ENCODE data around the gene DMAC2L. TPM values are rescaled to one million over a fixed set of nuclear protein-coding genes. Genes with fewer than 3 reads are reported as not detected.

The DMAC2L gene
- total RNA-seq, 1 donor from 2014 or later = 19.5 TPM

Small RNAs within 50 kb of the gene (microRNA-seq; reads per million reads assigned to microRNA genes)
- gene MIR4504 (ENCODE audit: borderline number of aligned reads) = not detected

Other genes starting within 250 kb of the DMAC2L start
- gene VCPKMT, start 195.8 kb upstream of the DMAC2L start, total RNA-seq = 5.8 TPM
- gene SOS2, start 80.7 kb upstream of the DMAC2L start, total RNA-seq = 33.0 TPM
- 4.8 TPM for gene L2HGDH, start 95 bp upstream of the DMAC2L start, total RNA-seq
- gene CDKL1, start 84.6 kb downstream of the DMAC2L start, total RNA-seq = 26.2 TPM
- gene MAP4K5, start 220.2 kb downstream of the DMAC2L start, total RNA-seq = 52.6 TPM
- 3.6 TPM for gene ATL1, start 247.8 kb downstream of the DMAC2L start, total RNA-seq

All from mesenteric fat pad (tissue), 1 donor.